Measurements from ENCODE around the gene CHRM5. TPM values are rescaled to one million over a fixed set of nuclear protein-coding genes. Genes with fewer than 3 reads are reported as not detected.
"Not testable (repeated sequence)": the region's sequence is repeated elsewhere in the genome, so short reads cannot be mapped to it uniquely, and the experiment has no call there.

CHRM5 gene
- total and polyA plus RNA-seq, 4 donors = not detected

- ATAC-seq (ENCODE audit: low FRiP score) (no peak), DNase-seq (no peak)
- Histone ChIP-seq H3K4me3 (ENCODE audit: low read length in 2 of 2) (no peak overlapping the region), H3K27ac (ENCODE audit: low read depth in 1 of 2, low read length in 2 of 2) (no peak overlapping the region), H3K9me3 (ENCODE audit: control insufficient read depth, low read length) (no peaks in the 10 kb centered on the region), H3K27me3 (ENCODE audit: control insufficient read depth in 1 of 2, insufficient read depth in 2 of 2, low read length in 1 of 2) (no peaks in the 10 kb centered on the region), H3K4me1 (ENCODE audit: control insufficient read depth in 1 of 2, insufficient read depth in 2 of 2, low read length in 2 of 2) (no peaks in the 10 kb centered on the region), H3K36me3 (ENCODE audit: control insufficient read depth in 1 of 2, insufficient read depth in 2 of 2, low read length in 1 of 2) (no peaks in the 10 kb centered on the region)
- WGBS, 2 donors = 87 to 89% methylated on average over 2 of the region's 2 CpGs
- intact Hi-C loops (cut with DNase I) = no loop called here
These were observed 38.1 kb downstream of the CHRM5 start for GRCh38 chr15:34006381-34006780.

DNA sequence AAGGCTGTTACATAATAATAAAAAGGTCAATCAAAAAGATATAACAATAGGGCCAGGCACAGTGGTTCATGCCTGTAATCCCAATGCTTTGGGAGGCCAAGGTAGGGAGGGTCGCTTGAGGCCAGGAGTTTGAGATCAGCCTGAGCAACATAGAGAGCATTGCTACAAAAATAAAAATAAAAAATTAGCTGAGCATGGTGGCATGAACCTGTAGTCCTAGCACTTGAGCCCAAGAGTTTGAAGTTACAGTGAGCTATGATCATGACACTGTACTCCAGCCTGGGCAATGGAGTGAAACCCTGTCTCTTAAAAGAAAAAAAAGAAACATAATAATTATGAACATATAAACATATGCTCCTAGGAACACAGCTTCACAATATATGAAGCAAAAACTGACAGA lies 41.4 kb downstream of the CHRM5 start:
- no peak for DNase-seq
- WGBS, 2 donors = 93 to 100% methylated on average over 1 of the region's 1 CpG

DNA sequence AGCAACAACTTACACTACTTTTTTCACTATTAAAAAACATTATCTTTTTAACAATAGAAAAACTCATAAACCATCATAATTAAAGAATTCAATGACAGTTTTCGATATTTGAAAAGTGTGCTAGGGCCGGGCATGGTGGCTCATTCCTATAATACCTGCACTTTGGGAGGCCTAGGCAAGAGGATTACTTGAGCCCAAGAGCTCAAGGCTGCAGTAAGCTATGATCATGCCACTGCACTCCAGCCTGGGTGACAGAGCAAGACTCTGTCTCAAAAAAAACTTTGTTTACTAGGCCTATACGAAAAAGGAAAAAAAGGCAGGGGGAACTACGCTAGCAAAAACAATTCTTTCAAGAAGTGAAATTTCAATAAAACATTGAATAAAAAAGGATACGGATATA lies 42.6 kb downstream of the CHRM5 start:
- no peak overlapping the region for H3K4me3 ChIP-seq (ENCODE audit: low read length in 2 of 2)
- H3K27me3 ChIP-seq (ENCODE audit: control insufficient read depth in 1 of 2, insufficient read depth in 2 of 2, low read length in 1 of 2) = no peaks in the 10 kb centered on the region
- H3K9me3 ChIP-seq (ENCODE audit: control insufficient read depth, low read length) = no peaks in the 10 kb centered on the region
- no peaks in the 10 kb centered on the region for H3K4me1 ChIP-seq (ENCODE audit: control insufficient read depth in 1 of 2, insufficient read depth in 2 of 2, low read length in 2 of 2)
- H3K36me3 ChIP-seq (ENCODE audit: control insufficient read depth in 1 of 2, insufficient read depth in 2 of 2, low read length in 1 of 2) = no peaks in the 10 kb centered on the region
- intact Hi-C loops (cut with DNase I) = no loop called here
- no peak for DNase-seq
- 93 to 95% methylated on average over 5 of the region's 5 CpGs for WGBS, 2 donors
- H3K27ac ChIP-seq (ENCODE audit: low read depth in 1 of 2, low read length in 2 of 2) = no peak overlapping the region
- no peak for ATAC-seq (ENCODE audit: low FRiP score)

More for the DNA sequence above, 41.4 kb downstream of the CHRM5 start:
- Histone ChIP-seq H3K27ac (ENCODE audit: low read depth in 1 of 2, low read length in 2 of 2) (no peak overlapping the region), H3K4me3 (ENCODE audit: low read length in 2 of 2) (no peak overlapping the region), H3K4me1 (ENCODE audit: control insufficient read depth in 1 of 2, insufficient read depth in 2 of 2, low read length in 2 of 2) (no peaks in the 10 kb centered on the region), H3K36me3 (ENCODE audit: control insufficient read depth in 1 of 2, insufficient read depth in 2 of 2, low read length in 1 of 2) (no peaks in the 10 kb centered on the region), H3K27me3 (ENCODE audit: control insufficient read depth in 1 of 2, insufficient read depth in 2 of 2, low read length in 1 of 2) (no peaks in the 10 kb centered on the region), H3K9me3 (ENCODE audit: control insufficient read depth, low read length) (no peaks in the 10 kb centered on the region)
- ATAC-seq (ENCODE audit: low FRiP score) = no peak
- intact Hi-C loops (cut with DNase I) = no loop called here

DNA sequence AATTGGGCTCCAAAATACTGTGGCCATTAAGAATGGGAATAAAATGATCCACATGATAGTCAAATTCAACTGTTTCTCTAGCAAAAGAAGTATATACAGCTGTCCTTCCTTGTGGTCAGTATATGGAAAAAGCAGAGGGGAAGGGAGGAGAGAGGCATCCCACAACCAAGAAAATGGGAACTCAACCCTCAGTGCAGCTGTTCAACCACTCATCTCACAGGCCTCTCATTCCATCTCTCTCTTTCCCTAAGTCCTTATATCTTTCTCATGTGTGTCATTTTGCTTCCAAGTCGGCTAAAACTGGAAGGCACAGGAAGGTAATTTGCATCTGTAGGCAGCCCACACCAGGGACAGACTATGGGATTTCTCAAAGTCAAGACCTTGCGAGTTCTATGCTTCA lies 43.2 kb downstream of the CHRM5 start:
- intact Hi-C loops (cut with DNase I) = no loop called here

DNA sequence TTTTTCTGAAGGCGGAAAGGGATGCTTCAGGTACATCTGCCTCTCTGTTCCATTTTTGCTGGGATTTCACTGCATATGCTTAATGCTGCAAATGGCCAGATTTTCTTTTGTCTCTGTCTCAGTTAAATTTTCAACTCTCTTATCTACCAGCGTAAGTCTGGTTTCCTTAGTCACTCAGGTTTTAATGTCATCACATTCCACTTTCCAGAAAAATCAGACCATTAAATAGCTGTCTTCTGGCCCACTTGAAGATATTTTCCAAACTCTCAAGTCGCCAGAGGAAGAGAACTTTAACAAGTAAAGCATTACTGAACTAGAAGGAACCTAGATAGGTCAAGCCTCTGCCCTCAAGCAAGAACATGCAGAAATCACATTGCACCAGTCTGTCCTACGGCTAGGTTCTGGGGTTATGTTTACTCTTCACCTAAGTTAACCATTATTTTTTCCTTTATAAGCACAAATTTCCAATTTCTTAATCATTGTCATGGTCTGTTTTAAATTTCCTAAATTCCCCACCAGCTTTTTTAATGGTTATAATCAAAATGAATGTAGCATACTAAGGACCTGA lies 44.2 kb downstream of the CHRM5 start:
- Histone ChIP-seq H3K4me3 (ENCODE audit: low read length in 2 of 2) (no peak overlapping the region), H3K27me3 (ENCODE audit: control insufficient read depth in 1 of 2, insufficient read depth in 2 of 2, low read length in 1 of 2) (no peaks in the 10 kb centered on the region), H3K36me3 (ENCODE audit: control insufficient read depth in 1 of 2, insufficient read depth in 2 of 2, low read length in 1 of 2) (no peaks in the 10 kb centered on the region), H3K4me1 (ENCODE audit: control insufficient read depth in 1 of 2, insufficient read depth in 2 of 2, low read length in 2 of 2) (no peaks in the 10 kb centered on the region), H3K9me3 (ENCODE audit: control insufficient read depth, low read length) (no peaks in the 10 kb centered on the region), H3K27ac (ENCODE audit: low read depth in 1 of 2, low read length in 2 of 2) (no peak overlapping the region)
- DNase-seq (no peak), ATAC-seq (ENCODE audit: low FRiP score) (no peak)
- WGBS, 2 donors = 89 to 95% methylated on average over 4 of the region's 4 CpGs
- intact Hi-C loops (cut with DNase I) = no loop called here

More for the DNA sequence above, 43.2 kb downstream of the CHRM5 start:
- Histone ChIP-seq H3K36me3 (ENCODE audit: control insufficient read depth in 1 of 2, insufficient read depth in 2 of 2, low read length in 1 of 2) (no peaks in the 10 kb centered on the region), H3K27ac (ENCODE audit: low read depth in 1 of 2, low read length in 2 of 2) (no peak overlapping the region), H3K27me3 (ENCODE audit: control insufficient read depth in 1 of 2, insufficient read depth in 2 of 2, low read length in 1 of 2) (no peaks in the 10 kb centered on the region), H3K4me3 (ENCODE audit: low read length in 2 of 2) (no peak overlapping the region), H3K4me1 (ENCODE audit: control insufficient read depth in 1 of 2, insufficient read depth in 2 of 2, low read length in 2 of 2) (no peaks in the 10 kb centered on the region), H3K9me3 (ENCODE audit: control insufficient read depth, low read length) (no peaks in the 10 kb centered on the region)
- DNase-seq = no peak
- WGBS, 2 donors = 77 to 82% methylated on average over 2 of the region's 2 CpGs
- ATAC-seq (ENCODE audit: low FRiP score) = no peak

DNA sequence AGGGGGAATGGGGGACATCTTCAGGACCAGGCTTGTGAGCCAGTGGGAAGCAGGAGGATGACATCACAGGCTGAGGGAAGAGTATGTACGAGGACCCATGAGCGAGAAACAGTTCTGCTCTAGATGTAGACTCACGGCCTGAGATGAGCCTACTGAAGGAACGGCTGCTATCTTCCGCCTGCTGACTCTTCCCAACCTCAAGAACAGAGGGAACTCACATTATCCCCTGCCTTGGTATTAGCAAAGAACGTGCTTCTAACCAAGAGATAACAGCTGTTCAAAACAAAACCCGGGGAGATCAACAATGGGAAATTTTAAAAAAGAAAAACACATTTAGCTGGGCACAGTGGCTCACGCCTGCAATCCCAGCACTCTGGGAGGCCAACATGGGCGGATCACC lies 45.4 kb downstream of the CHRM5 start:
- Histone ChIP-seq H3K4me3 (ENCODE audit: low read length in 2 of 2) (no peak overlapping the region), H3K4me1 (ENCODE audit: control insufficient read depth in 1 of 2, insufficient read depth in 2 of 2, low read length in 2 of 2) (no peaks in the 10 kb centered on the region), H3K36me3 (ENCODE audit: control insufficient read depth in 1 of 2, insufficient read depth in 2 of 2, low read length in 1 of 2) (no peaks in the 10 kb centered on the region), H3K9me3 (ENCODE audit: control insufficient read depth, low read length) (no peaks in the 10 kb centered on the region), H3K27ac (ENCODE audit: low read depth in 1 of 2, low read length in 2 of 2) (no peak overlapping the region), H3K27me3 (ENCODE audit: control insufficient read depth in 1 of 2, insufficient read depth in 2 of 2, low read length in 1 of 2) (no peaks in the 10 kb centered on the region)
- ATAC-seq (ENCODE audit: low FRiP score) (no peak), DNase-seq (no peak)
- 97 to 98% methylated on average over 9 of the region's 9 CpGs for WGBS, 2 donors
- intact Hi-C loops (cut with DNase I) = no loop called here

DNA sequence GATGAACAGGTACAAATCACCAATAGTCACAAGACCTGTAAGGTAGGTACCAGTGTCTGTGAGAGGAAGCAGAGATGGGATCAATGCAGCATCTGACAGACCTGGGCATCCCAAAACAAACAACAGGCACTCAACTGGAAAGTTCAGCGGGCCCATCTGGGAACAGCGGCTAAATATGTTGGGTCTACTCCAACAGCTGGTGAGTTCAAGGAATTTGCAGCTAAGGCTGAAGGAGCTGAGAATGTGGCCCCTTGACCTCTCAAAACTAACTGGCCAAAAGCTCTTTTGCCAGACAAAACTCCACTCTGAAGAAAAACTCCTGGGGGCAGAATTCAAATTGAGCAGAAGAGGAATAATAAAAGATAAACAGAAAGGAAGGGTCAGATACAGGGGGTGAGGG lies 46.3 kb downstream of the CHRM5 start:
- no peak overlapping the region for H3K4me3 ChIP-seq (ENCODE audit: low read length in 2 of 2)
- H3K4me1 ChIP-seq (ENCODE audit: control insufficient read depth in 1 of 2, insufficient read depth in 2 of 2, low read length in 2 of 2) = no peaks in the 10 kb centered on the region
- intact Hi-C loops (cut with DNase I) = no loop called here
- WGBS, 2 donors = 44 to 65% methylated on average over 2 of the region's 2 CpGs
- H3K36me3 ChIP-seq (ENCODE audit: control insufficient read depth in 1 of 2, insufficient read depth in 2 of 2, low read length in 1 of 2) = no peaks in the 10 kb centered on the region
- no peak for ATAC-seq (ENCODE audit: low FRiP score)
- H3K27me3 ChIP-seq (ENCODE audit: control insufficient read depth in 1 of 2, insufficient read depth in 2 of 2, low read length in 1 of 2) = no peaks in the 10 kb centered on the region
- H3K27ac ChIP-seq (ENCODE audit: low read depth in 1 of 2, low read length in 2 of 2) = no peak overlapping the region
- no peak for DNase-seq
- no peaks in the 10 kb centered on the region for H3K9me3 ChIP-seq (ENCODE audit: control insufficient read depth, low read length)

GRCh38 chr15:34018021-34018645 lies 49.8 kb downstream of the CHRM5 start:
- H3K4me1 ChIP-seq (ENCODE audit: control insufficient read depth in 1 of 2, insufficient read depth in 2 of 2, low read length in 2 of 2) = no peaks in the 10 kb centered on the region
- 88 to 92% methylated on average over 16 of the region's 16 CpGs for WGBS, 2 donors
- intact Hi-C loops (cut with DNase I) = no loop called here
- no peaks in the 10 kb centered on the region for H3K36me3 ChIP-seq (ENCODE audit: control insufficient read depth in 1 of 2, insufficient read depth in 2 of 2, low read length in 1 of 2)
- no peaks in the 10 kb centered on the region for H3K27me3 ChIP-seq (ENCODE audit: control insufficient read depth in 1 of 2, insufficient read depth in 2 of 2, low read length in 1 of 2)
- no peaks in the 10 kb centered on the region for H3K9me3 ChIP-seq (ENCODE audit: control insufficient read depth, low read length)
- DNase-seq (no peak), ATAC-seq (ENCODE audit: low FRiP score) (no peak)
- H3K4me3 ChIP-seq (ENCODE audit: low read length in 2 of 2) = no peak overlapping the region
- H3K27ac ChIP-seq (ENCODE audit: low read depth in 1 of 2, low read length in 2 of 2) = no peak overlapping the region

- ATAC-seq (ENCODE audit: low FRiP score); intact Hi-C loops (cut with DNase I); H3K27me3 ChIP-seq (ENCODE audit: control insufficient read depth in 1 of 2, insufficient read depth in 2 of 2, low read length in 1 of 2); H3K27ac ChIP-seq (ENCODE audit: low read depth in 1 of 2, low read length in 2 of 2); H3K9me3 ChIP-seq (ENCODE audit: control insufficient read depth, low read length); DNase-seq; H3K36me3 ChIP-seq (ENCODE audit: control insufficient read depth in 1 of 2, insufficient read depth in 2 of 2, low read length in 1 of 2); H3K4me1 ChIP-seq (ENCODE audit: control insufficient read depth in 1 of 2, insufficient read depth in 2 of 2, low read length in 2 of 2); H3K4me3 ChIP-seq (ENCODE audit: low read length in 2 of 2): not testable (repeated sequence)
- 98% methylated on average over 2 of the region's 2 CpGs for WGBS, 2 donors
These were observed 50.4 kb downstream of the CHRM5 start for GRCh38 chr15:34018738-34019137.
